GM13976 (cell line): ENCODE data around the gene IQCE.
"Not testable (repeated sequence)": the region's sequence is repeated elsewhere in the genome, so short reads cannot be mapped to it uniquely, and the experiment has no call there.

Experiments
- DNase-seq: peaks from one replicate; pipeline ENCODE4 v3.0.0; 2012; ENCODE audit warnings: low spot score
- in situ Hi-C: fragments of 300-500 bp; cut with MboI; formaldehyde crosslinking; loops from one replicate; pipeline ENCODE4 v1.12.0; 2022; ENCODE audit warnings: low sequenced_read_pairs, mixed read lengths, inconsistent platforms; ENCODE audit not compliant: unreplicated experiment
- TF ChIP-seq, protein P1 (sequence below): IDR thresholded peaks from 2 replicates; pipeline ENCODE4 v1.5.1; 2012; ENCODE audit warnings: borderline replicate concordance, mild to moderate bottlenecking; ENCODE audit not compliant: insufficient read depth; ENCODE audit errors: extremely low read depth, missing control alignments, control extremely low read depth

The IQCE gene

GRCh38 chr7:2530071-2530987, 28.4 kb upstream of the IQCE start:
- peak; percentile 83 for DNase-seq
- in situ Hi-C loops: no loop called here

DNA sequence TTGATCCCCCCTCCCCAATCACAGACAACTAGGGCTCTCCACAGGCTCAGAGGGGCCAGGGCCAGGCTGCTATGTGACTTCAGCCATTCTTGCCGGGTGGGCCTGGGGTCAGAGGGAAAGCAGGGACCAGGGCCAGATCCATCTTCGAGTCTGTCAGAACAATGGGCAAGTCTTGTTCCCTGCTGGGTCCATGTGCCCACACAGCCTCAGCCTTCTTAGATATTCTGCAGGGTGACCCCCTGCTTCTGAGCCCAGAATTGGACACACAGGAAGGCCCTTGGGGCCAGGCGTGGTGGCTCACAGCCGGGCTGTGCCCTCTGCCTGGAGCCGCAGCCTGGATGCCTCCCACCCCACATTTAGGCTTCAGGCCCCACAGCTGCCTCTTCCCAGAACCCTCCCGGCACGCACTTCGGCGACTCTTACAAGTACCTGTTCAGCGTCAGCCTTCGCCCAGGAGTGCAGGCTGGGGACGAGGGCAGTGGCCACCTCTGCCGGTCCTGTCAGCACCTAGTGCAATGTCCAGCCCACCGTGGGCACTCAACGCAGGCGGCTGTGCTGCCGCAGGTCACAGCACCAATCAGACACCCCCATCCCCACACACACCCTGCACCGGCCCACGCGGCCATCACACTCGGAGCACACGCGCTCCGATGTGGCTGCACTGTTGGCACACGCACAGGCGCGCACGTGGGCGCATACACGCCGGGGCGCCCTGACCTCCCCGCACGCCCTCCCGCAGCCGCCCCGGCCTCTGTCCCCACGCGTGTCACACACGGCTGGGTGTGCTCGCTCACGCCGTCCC, 27.6 kb upstream of the IQCE start:
- in situ Hi-C loops, DNase-seq: not testable (repeated sequence)

More at GRCh38 chr7:2530071-2530987, 28.4 kb upstream of the IQCE start:
- TF ChIP-seq, protein P1, sequence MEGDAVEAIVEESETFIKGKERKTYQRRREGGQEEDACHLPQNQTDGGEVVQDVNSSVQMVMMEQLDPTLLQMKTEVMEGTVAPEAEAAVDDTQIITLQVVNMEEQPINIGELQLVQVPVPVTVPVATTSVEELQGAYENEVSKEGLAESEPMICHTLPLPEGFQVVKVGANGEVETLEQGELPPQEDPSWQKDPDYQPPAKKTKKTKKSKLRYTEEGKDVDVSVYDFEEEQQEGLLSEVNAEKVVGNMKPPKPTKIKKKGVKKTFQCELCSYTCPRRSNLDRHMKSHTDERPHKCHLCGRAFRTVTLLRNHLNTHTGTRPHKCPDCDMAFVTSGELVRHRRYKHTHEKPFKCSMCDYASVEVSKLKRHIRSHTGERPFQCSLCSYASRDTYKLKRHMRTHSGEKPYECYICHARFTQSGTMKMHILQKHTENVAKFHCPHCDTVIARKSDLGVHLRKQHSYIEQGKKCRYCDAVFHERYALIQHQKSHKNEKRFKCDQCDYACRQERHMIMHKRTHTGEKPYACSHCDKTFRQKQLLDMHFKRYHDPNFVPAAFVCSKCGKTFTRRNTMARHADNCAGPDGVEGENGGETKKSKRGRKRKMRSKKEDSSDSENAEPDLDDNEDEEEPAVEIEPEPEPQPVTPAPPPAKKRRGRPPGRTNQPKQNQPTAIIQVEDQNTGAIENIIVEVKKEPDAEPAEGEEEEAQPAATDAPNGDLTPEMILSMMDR: no peak

DNA sequence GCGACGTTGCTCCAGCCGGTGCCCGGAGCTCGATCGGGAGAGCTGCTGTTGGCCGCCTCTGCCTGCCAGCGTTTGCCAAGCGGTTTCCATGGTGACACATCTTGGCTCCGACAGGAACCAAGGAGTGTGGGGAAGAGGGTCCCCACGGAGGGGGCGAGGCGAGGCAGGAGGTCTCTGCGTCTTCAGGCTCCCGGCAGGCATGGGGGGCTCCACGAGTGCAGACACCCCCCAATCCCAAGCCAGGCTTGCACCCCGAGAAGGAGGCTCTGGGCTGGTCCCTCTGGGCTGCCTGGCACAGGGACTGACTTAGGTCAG, 27.0 kb upstream of the IQCE start:
- in situ Hi-C loops, DNase-seq: not testable (repeated sequence)

GRCh38 chr7:2532199-2532772, 26.5 kb upstream of the IQCE start:
- in situ Hi-C loops, DNase-seq: not testable (repeated sequence)

DNA sequence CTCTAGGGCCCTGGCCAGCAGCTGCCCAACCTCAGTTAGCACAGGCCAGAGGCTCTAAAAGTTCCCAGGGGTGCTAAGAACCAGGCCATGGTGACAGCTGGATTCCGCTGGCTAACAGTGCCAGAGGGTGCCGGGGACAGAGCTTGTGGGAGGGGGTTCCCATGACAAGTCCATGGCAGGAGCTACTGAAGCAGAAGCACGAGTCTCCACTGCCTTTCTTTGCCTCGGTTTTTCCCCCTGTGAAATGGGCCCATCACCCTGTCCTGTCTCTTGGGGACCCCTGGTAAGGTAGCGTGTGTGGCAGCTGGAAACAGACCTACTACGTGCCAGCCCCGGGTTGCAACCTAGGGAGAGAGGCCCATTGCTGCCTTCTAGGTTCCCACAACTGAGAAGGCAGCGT, 26.0 kb upstream of the IQCE start:
- DNase-seq, in situ Hi-C loops: not testable (repeated sequence)

- in situ Hi-C loops, DNase-seq: not testable (repeated sequence)
Observed at GRCh38 chr7:2533566-2533965, 25.2 kb upstream of the IQCE start.

- DNase-seq, in situ Hi-C loops: not testable (repeated sequence)
Observed at GRCh38 chr7:2534214-2534613, 24.6 kb upstream of the IQCE start.

GRCh38 chr7:2535872-2536627, 22.7 kb upstream of the IQCE start:
- not testable (repeated sequence) for DNase-seq

GRCh38 chr7:2537981-2538851, 20.6 kb upstream of the IQCE start:
- in situ Hi-C loops: no loop called here
- no peak for DNase-seq
- TF ChIP-seq, protein P1: no peak

More at GRCh38 chr7:2535872-2536627, 22.7 kb upstream of the IQCE start:
- in situ Hi-C loops: not testable (repeated sequence)
